HEK293 (cell line): ENCODE data around the gene TMEM145.

Source experiments
- BCL11A ChIP-seq: fragments of 450-650 bp; formaldehyde crosslinking; IDR thresholded peaks from 2 replicates; pipeline ENCODE4 v1.5.1; 2016; ENCODE audit warnings: low read depth, missing biosample characterization, missing genetic modification characterization
- GLI2 ChIP-seq: fragments of 450-650 bp; formaldehyde crosslinking; IDR thresholded peaks from 2 replicates; pipeline ENCODE4; 2017; ENCODE audit warnings: missing biosample characterization, missing genetic modification characterization, low read depth, borderline replicate concordance
- HOXC10 ChIP-seq: sonication (generic); formaldehyde crosslinking; IDR thresholded peaks from 2 replicates; pipeline ENCODE4 v1.8.1; 2023; ENCODE audit warnings: mild to moderate bottlenecking, missing genetic modification reagents
- KLF16 ChIP-seq: fragments of 450-650 bp; formaldehyde crosslinking; IDR thresholded peaks from 2 replicates; pipeline ENCODE4 v1.5.1; 2017; ENCODE audit warnings: missing biosample characterization, missing genetic modification characterization
- KLF7 ChIP-seq: fragments of 450-650 bp; formaldehyde crosslinking; IDR thresholded peaks from 2 replicates; pipeline ENCODE4 v1.5.1; 2016; ENCODE audit warnings: missing biosample characterization, missing genetic modification characterization, borderline replicate concordance
- SCRT1 ChIP-seq: fragments of 450-650 bp; formaldehyde crosslinking; IDR thresholded peaks from 2 replicates; pipeline ENCODE4 v1.5.1; 2016; ENCODE audit warnings: missing biosample characterization, missing genetic modification characterization, borderline replicate concordance
- SETDB1 ChIP-seq: IDR thresholded peaks from one replicate; pipeline ENCODE4 v1.6.1; 2017; ENCODE audit warnings: mild to moderate bottlenecking, low read length, moderate library complexity, mixed read lengths; ENCODE audit not compliant: insufficient read length
- SP3 ChIP-seq: fragments of 450-650 bp; formaldehyde crosslinking; IDR thresholded peaks from 2 replicates; pipeline ENCODE4 v1.5.1; 2016; ENCODE audit warnings: missing biosample characterization, missing genetic modification characterization
- ZBTB1 ChIP-seq: fragments of 450-650 bp; formaldehyde crosslinking; IDR thresholded peaks from 2 replicates; pipeline ENCODE4 v1.5.1; 2016; ENCODE audit warnings: missing biosample characterization, missing genetic modification characterization
- ZBTB8A ChIP-seq: fragments of 450-650 bp; formaldehyde crosslinking; IDR thresholded peaks from 2 replicates; pipeline ENCODE4 v1.5.1; 2016; ENCODE audit warnings: missing biosample characterization, missing genetic modification characterization
- ZEB2 ChIP-seq: fragments of 450-650 bp; formaldehyde crosslinking; IDR thresholded peaks from 2 replicates; pipeline ENCODE4 v1.5.1; 2016; ENCODE audit warnings: missing biosample characterization, missing genetic modification characterization
- ZNF138 ChIP-seq: fragments of 450-650 bp; formaldehyde crosslinking; IDR thresholded peaks from 2 replicates; pipeline ENCODE4 v1.5.1; 2016; ENCODE audit warnings: missing biosample characterization, missing genetic modification characterization, borderline replicate concordance
- ZNF16 ChIP-seq: fragments of 450-650 bp; formaldehyde crosslinking; IDR thresholded peaks from 2 replicates; pipeline ENCODE4 v1.5.1; 2016; ENCODE audit warnings: low read depth, missing biosample characterization, missing genetic modification characterization
- ZNF19 ChIP-seq: fragments of 450-650 bp; formaldehyde crosslinking; IDR thresholded peaks from 2 replicates; pipeline ENCODE4; 2016; ENCODE audit warnings: missing biosample characterization, missing genetic modification characterization, low read depth
- ZNF202 ChIP-seq: fragments of 450-650 bp; formaldehyde crosslinking; IDR thresholded peaks from 2 replicates; pipeline ENCODE4 v1.5.1; 2016; ENCODE audit warnings: missing biosample characterization, missing genetic modification characterization, borderline replicate concordance
- ZNF239 ChIP-seq: fragments of 450-650 bp; formaldehyde crosslinking; IDR thresholded peaks from 2 replicates; pipeline ENCODE4 v1.5.1; 2016; ENCODE audit warnings: missing biosample characterization, missing genetic modification characterization
- ZNF274 ChIP-seq, 2 experiments: fragments of 200-500 bp in 1 of 2; fragments of 450-650 bp in 1 of 2; sonication (Bioruptor generic) in 1 of 2; formaldehyde crosslinking in 1 of 2; IDR thresholded peaks; 2 replicates each; pipeline versions ENCODE4 v1.5.1 to v1.6.1; 2014 to 2016; ENCODE audit warnings: borderline replicate concordance in 1 of 2, inconsistent platforms in 1 of 2, low read length in 1 of 2, missing biosample characterization in 1 of 2, missing genetic modification characterization in 1 of 2
- ZNF426 ChIP-seq: fragments of 450-650 bp; formaldehyde crosslinking; IDR thresholded peaks from 2 replicates; pipeline ENCODE4 v1.5.1; 2017; ENCODE audit warnings: missing biosample characterization, missing genetic modification characterization, mild to moderate bottlenecking, inconsistent platforms, moderate library complexity
- ZNF433 ChIP-seq: fragments of 450-650 bp; formaldehyde crosslinking; IDR thresholded peaks from 2 replicates; pipeline ENCODE4 v1.5.1; 2016; ENCODE audit warnings: missing biosample characterization, missing genetic modification characterization, low read depth
- ZNF48 ChIP-seq: fragments of 450-650 bp; formaldehyde crosslinking; IDR thresholded peaks from 2 replicates; pipeline ENCODE4 v1.5.1; 2016; ENCODE audit warnings: missing biosample characterization, missing genetic modification characterization
- ZNF558 ChIP-seq: fragments of 450-650 bp; formaldehyde crosslinking; IDR thresholded peaks from 2 replicates; pipeline ENCODE4 v1.5.1; 2016; ENCODE audit warnings: missing biosample characterization, missing genetic modification characterization
- ZNF560 ChIP-seq: fragments of 450-650 bp; formaldehyde crosslinking; IDR thresholded peaks from 2 replicates; pipeline ENCODE4 v1.5.1; 2017; ENCODE audit warnings: missing biosample characterization, missing genetic modification characterization, borderline replicate concordance
- ZNF561 ChIP-seq: fragments of 450-650 bp; IDR thresholded peaks from 2 replicates; pipeline ENCODE4 v1.5.1; 2018; ENCODE audit warnings: missing biosample characterization, missing genetic modification characterization, borderline replicate concordance
- ZNF600 ChIP-seq: fragments of 450-650 bp; formaldehyde crosslinking; IDR thresholded peaks from 2 replicates; pipeline ENCODE4 v1.5.1; 2016; ENCODE audit warnings: missing biosample characterization, missing genetic modification characterization
- ZNF785 ChIP-seq: fragments of 450-650 bp; formaldehyde crosslinking; IDR thresholded peaks from 2 replicates; pipeline ENCODE4 v1.5.1; 2016; ENCODE audit warnings: missing biosample characterization, missing genetic modification characterization
- ZSCAN16 ChIP-seq: fragments of 450-650 bp; formaldehyde crosslinking; IDR thresholded peaks from 2 replicates; pipeline ENCODE4 v1.5.1; 2016; ENCODE audit warnings: missing biosample characterization, missing genetic modification characterization
- ZXDB ChIP-seq: fragments of 450-650 bp; formaldehyde crosslinking; IDR thresholded peaks from 2 replicates; pipeline ENCODE4 v1.5.1; 2016; ENCODE audit warnings: missing biosample characterization, missing genetic modification characterization
- TF ChIP-seq, protein P1 (sequence below): fragments of 450-650 bp; formaldehyde crosslinking; IDR thresholded peaks from 2 replicates; pipeline ENCODE4 v1.5.1; 2016; ENCODE audit warnings: missing biosample characterization, missing genetic modification characterization
- TF ChIP-seq, protein P2 (sequence below): fragments of 450-650 bp; formaldehyde crosslinking; IDR thresholded peaks from 2 replicates; pipeline ENCODE4 v1.5.1; 2017; ENCODE audit warnings: missing biosample characterization, missing genetic modification characterization
- TF ChIP-seq, protein P3 (sequence below): fragments of 450-650 bp; formaldehyde crosslinking; IDR thresholded peaks from 2 replicates; pipeline ENCODE4 v1.5.1; 2016; ENCODE audit warnings: missing biosample characterization, missing genetic modification characterization
- TF ChIP-seq, protein P4 (sequence below): fragments of 450-650 bp; formaldehyde crosslinking; IDR thresholded peaks from 2 replicates; pipeline ENCODE4 v1.5.1; 2016; ENCODE audit warnings: missing biosample characterization, missing genetic modification characterization
- TF ChIP-seq, protein P5 (sequence below): fragments of 450-650 bp; formaldehyde crosslinking; IDR thresholded peaks from 2 replicates; pipeline ENCODE4 v1.5.1; 2016; ENCODE audit warnings: missing biosample characterization, missing genetic modification characterization

Gene TMEM145

DNA sequence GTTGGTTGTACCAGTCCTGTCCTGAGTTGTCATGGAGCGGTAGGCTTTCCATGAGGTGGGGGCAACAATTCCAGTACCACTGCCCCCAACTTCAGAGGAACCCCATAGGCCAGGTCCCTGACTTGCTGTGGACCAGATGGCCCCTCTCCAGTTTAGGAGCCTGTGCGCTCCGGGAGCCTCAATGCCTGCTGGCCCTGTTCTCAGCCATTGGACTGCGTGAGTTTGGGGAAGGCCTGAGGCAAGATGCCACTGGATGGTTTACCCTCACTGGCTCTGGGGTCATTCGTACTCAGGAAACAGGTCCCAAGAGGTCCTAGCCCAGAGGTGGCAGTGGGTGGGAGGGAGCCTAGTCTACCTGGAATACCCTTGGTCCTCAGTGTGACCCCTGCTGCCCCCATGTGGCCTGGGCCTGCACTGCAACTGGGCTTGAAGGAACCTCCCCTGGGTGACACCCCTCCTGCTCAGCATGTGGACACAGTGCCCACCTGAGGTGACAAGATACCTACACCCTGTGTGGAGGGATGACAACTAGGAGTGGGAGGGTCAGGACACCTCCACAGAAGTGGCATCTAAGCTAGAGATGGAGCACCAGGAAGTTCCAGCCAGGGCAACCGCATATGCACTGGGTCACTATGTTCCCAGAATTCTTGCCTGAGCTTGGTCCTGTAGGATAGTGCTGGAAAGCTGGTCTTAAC is 17.1 kb upstream of the TMEM145 start (continued):
- TF ChIP-seq, protein P1, sequence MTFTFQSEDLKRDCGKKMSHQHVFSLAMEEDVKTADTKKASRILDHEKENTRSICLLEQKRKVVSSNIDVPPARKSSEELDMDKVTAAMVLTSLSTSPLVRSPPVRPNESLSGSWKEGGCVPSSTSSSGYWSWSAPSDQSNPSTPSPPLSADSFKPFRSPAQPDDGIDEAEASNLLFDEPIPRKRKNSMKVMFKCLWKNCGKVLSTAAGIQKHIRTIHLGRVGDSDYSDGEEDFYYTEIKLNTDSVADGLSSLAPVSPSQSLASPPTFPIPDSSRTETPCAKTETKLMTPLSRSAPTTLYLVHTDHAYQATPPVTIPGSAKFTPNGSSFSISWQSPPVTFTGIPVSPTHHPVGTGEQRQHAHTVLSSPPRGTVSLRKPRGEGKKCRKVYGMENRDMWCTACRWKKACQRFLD (tag by site-specific recombination): no peak
- TF ChIP-seq KLF7 (tag by site-specific recombination) (no peak), ZXDB (0 out of 2 replicates have a peak, but pooled peaks have one; percentile 13), SETDB1 (no peak), SP3 (0 out of 2 replicates have a peak, but pooled peaks have one; percentile 15), ZNF16 (no peak), ZNF433 (tag by site-specific recombination) (no peak), ZBTB8A (no peak), ZNF600 (tag by site-specific recombination) (peak; percentile 51), ZEB2 (tag by site-specific recombination) (peak; percentile 85), KLF16 (tag by site-specific recombination) (peak; percentile 55; the same call in 1 of the 2 replicates), SCRT1 (no peak), ZNF239 (tag by site-specific recombination) (no peak), ZNF560 (tag by site-specific recombination) (no peak), ZNF19 (no peak), GLI2 (tag by site-specific recombination) (no peak), HOXC10 (CRISPR knock-in tag) (no peak), ZNF138 (tag by site-specific recombination) (no peak), ZNF561 (tag by site-specific recombination) (peak; percentile 77; the same call in 1 of the 2 replicates), ZNF202 (tag by site-specific recombination) (no peak), ZSCAN16 (tag by site-specific recombination) (no peak), ZNF558 (tag by site-specific recombination) (no peak), ZNF48 (tag by site-specific recombination) (no peak), ZNF426 (tag by site-specific recombination) (no peak), ZNF274 (IDR thresholded peaks at IDR 0.05; ENCODE audit: low read length) (no peak), ZNF274 (tag by site-specific recombination; IDR thresholded peaks at IDR 0.05; ENCODE audit: borderline replicate concordance) (no peak), ZNF785 (tag by site-specific recombination) (no peak), BCL11A (tag by site-specific recombination) (no peak), ZBTB1 (no peak)
- TF ChIP-seq, protein P2, sequence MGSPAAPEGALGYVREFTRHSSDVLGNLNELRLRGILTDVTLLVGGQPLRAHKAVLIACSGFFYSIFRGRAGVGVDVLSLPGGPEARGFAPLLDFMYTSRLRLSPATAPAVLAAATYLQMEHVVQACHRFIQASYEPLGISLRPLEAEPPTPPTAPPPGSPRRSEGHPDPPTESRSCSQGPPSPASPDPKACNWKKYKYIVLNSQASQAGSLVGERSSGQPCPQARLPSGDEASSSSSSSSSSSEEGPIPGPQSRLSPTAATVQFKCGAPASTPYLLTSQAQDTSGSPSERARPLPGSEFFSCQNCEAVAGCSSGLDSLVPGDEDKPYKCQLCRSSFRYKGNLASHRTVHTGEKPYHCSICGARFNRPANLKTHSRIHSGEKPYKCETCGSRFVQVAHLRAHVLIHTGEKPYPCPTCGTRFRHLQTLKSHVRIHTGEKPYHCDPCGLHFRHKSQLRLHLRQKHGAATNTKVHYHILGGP: no peak
- TF ChIP-seq, protein P3, sequence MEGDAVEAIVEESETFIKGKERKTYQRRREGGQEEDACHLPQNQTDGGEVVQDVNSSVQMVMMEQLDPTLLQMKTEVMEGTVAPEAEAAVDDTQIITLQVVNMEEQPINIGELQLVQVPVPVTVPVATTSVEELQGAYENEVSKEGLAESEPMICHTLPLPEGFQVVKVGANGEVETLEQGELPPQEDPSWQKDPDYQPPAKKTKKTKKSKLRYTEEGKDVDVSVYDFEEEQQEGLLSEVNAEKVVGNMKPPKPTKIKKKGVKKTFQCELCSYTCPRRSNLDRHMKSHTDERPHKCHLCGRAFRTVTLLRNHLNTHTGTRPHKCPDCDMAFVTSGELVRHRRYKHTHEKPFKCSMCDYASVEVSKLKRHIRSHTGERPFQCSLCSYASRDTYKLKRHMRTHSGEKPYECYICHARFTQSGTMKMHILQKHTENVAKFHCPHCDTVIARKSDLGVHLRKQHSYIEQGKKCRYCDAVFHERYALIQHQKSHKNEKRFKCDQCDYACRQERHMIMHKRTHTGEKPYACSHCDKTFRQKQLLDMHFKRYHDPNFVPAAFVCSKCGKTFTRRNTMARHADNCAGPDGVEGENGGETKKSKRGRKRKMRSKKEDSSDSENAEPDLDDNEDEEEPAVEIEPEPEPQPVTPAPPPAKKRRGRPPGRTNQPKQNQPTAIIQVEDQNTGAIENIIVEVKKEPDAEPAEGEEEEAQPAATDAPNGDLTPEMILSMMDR: peak; percentile 95
- TF ChIP-seq, protein P4, sequence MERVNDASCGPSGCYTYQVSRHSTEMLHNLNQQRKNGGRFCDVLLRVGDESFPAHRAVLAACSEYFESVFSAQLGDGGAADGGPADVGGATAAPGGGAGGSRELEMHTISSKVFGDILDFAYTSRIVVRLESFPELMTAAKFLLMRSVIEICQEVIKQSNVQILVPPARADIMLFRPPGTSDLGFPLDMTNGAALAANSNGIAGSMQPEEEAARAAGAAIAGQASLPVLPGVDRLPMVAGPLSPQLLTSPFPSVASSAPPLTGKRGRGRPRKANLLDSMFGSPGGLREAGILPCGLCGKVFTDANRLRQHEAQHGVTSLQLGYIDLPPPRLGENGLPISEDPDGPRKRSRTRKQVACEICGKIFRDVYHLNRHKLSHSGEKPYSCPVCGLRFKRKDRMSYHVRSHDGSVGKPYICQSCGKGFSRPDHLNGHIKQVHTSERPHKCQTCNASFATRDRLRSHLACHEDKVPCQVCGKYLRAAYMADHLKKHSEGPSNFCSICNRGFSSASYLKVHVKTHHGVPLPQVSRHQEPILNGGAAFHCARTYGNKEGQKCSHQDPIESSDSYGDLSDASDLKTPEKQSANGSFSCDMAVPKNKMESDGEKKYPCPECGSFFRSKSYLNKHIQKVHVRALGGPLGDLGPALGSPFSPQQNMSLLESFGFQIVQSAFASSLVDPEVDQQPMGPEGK (tag by site-specific recombination): peak; percentile 43; the same call in 1 of the 2 replicates
- TF ChIP-seq, protein P5, sequence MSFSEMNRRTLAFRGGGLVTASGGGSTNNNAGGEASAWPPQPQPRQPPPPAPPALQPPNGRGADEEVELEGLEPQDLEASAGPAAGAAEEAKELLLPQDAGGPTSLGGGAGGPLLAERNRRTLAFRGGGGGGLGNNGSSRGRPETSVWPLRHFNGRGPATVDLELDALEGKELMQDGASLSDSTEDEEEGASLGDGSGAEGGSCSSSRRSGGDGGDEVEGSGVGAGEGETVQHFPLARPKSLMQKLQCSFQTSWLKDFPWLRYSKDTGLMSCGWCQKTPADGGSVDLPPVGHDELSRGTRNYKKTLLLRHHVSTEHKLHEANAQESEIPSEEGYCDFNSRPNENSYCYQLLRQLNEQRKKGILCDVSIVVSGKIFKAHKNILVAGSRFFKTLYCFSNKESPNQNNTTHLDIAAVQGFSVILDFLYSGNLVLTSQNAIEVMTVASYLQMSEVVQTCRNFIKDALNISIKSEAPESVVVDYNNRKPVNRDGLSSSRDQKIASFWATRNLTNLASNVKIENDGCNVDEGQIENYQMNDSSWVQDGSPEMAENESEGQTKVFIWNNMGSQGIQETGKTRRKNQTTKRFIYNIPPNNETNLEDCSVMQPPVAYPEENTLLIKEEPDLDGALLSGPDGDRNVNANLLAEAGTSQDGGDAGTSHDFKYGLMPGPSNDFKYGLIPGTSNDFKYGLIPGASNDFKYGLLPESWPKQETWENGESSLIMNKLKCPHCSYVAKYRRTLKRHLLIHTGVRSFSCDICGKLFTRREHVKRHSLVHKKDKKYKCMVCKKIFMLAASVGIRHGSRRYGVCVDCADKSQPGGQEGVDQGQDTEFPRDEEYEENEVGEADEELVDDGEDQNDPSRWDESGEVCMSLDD: peak; percentile 16; the same call in 1 of the 2 replicates
